IMR-90 (cell line): ENCODE results near the gene PIK3R5. TPM values are rescaled to one million over a fixed set of nuclear protein-coding genes. Genes with fewer than 3 reads are reported as not detected.
"Not testable (repeated sequence)": the region's sequence is repeated elsewhere in the genome, so short reads cannot be mapped to it uniquely, and the experiment has no call there.

Experiments
- ATAC-seq: fragments of 200-7000 bp; cut with Tn5 transposase; 2 replicates; pipeline ENCODE4 v1.9.1; 2020; ENCODE audit warnings: low read depth, mild to moderate bottlenecking, moderate library complexity
- BruUV-seq: library from RNA; stranded (reverse); fragments of 400-500 nt; replicated peaks from 2 replicates; lab custom pipeline; 2021; lab: Mats Ljungman, UMichigan
- CTCF ChIA-PET: fragments of 300-600 bp; formaldehyde crosslinking; extraction: SDS; loops from one replicate; lab custom pipeline; 2021; ENCODE audit warnings: antibody characterized with exemption; lab: Yijun Ruan, JAX
- POLR2A ChIA-PET: fragments of 300-600 bp; sonication (Branson Sonifier 250); formaldehyde crosslinking; loops from one replicate; lab custom pipeline; 2022; ENCODE audit warnings: antibody characterized with exemption; ENCODE audit not compliant: unreplicated experiment; lab: Charles Lee
- DNase-seq: peaks from one replicate; pipeline ENCODE4 v3.0.0; 2013
- H2AFZ ChIP-seq: replicated peaks from 2 replicates; pipeline ENCODE3; 2013; ENCODE audit warnings: low read length, mild to moderate bottlenecking; ENCODE audit not compliant: poor library complexity
- H2AK5ac ChIP-seq: 2 replicates; pipeline ENCODE4 v1.6.1; 2013; ENCODE audit warnings: low read depth, low read length, inconsistent platforms
- H2AK9ac ChIP-seq: replicated peaks from 2 replicates; pipeline ENCODE3; 2013; ENCODE audit warnings: mild to moderate bottlenecking, low read depth, low read length, moderate library complexity; ENCODE audit not compliant: poor library complexity
- H2BK120ac ChIP-seq: 2 replicates; pipeline ENCODE4 v1.6.1; 2013; ENCODE audit warnings: low read depth, low read length, inconsistent platforms
- H2BK15ac ChIP-seq: 3 replicates; pipeline ENCODE4 v1.6.1; 2013; ENCODE audit warnings: low read depth, low read length, inconsistent platforms
- H2BK20ac ChIP-seq: 2 replicates; pipeline ENCODE4 v1.6.1; 2013; ENCODE audit warnings: low read depth, mild to moderate bottlenecking, inconsistent platforms, low read length, moderate library complexity
- H2BK5ac ChIP-seq: 2 replicates; pipeline ENCODE4 v1.6.1; 2013; ENCODE audit warnings: mild to moderate bottlenecking, low read depth, low read length, inconsistent platforms; ENCODE audit not compliant: poor library complexity, severe bottlenecking
- H3K14ac ChIP-seq: replicated peaks from 2 replicates; pipeline ENCODE4 v1.6.1; 2013; ENCODE audit warnings: low read depth, low read length, inconsistent platforms
- H3K18ac ChIP-seq: 2 replicates; pipeline ENCODE4 v1.6.1; 2013; ENCODE audit warnings: low read depth, low read length, control low read depth
- H3K23ac ChIP-seq: 2 replicates; pipeline ENCODE4 v1.6.1; 2013; ENCODE audit warnings: low read depth, low read length, inconsistent platforms
- H3K27ac ChIP-seq: 2 replicates; pipeline ENCODE4 v1.5.1; 2013; ENCODE audit warnings: mild to moderate bottlenecking, control low read depth, low read length; ENCODE audit not compliant: insufficient read depth
- H3K27me3 ChIP-seq: 2 replicates; pipeline ENCODE4 v1.6.1; 2013; ENCODE audit warnings: low read length; ENCODE audit not compliant: control insufficient read depth, insufficient read depth
- H3K36me3 ChIP-seq: 2 replicates; pipeline ENCODE4 v1.6.1; 2013; ENCODE audit warnings: low read length, mixed read lengths; ENCODE audit not compliant: control insufficient read depth, insufficient read depth
- H3K4ac ChIP-seq: 2 replicates; pipeline ENCODE4 v1.6.1; 2013; ENCODE audit warnings: low read depth, low read length, inconsistent platforms
- H3K4me1 ChIP-seq: 2 replicates; pipeline ENCODE4 v1.6.1; 2013; ENCODE audit warnings: low read length, mixed read lengths; ENCODE audit not compliant: control insufficient read depth, insufficient read depth
- H3K4me2 ChIP-seq: 2 replicates; pipeline ENCODE4 v1.6.1; 2013; ENCODE audit warnings: low read depth, mild to moderate bottlenecking, control low read depth, low read length, moderate library complexity
- H3K4me3 ChIP-seq: 2 replicates; pipeline ENCODE4 v1.5.1; 2013; ENCODE audit warnings: low read depth, mild to moderate bottlenecking, control low read depth, low read length, moderate library complexity; ENCODE audit not compliant: insufficient read depth
- H3K56ac ChIP-seq: 2 replicates; pipeline ENCODE4 v1.6.1; 2013; ENCODE audit warnings: low read length, inconsistent platforms; ENCODE audit not compliant: insufficient read depth; ENCODE audit errors: extremely low read depth
- H3K79me1 ChIP-seq, 2 experiments: 2 replicates each; pipeline ENCODE4 v1.6.1; 2013; ENCODE audit warnings: low read length in 2 of 2, inconsistent platforms in 1 of 2, low read depth in 1 of 2
- H3K9ac ChIP-seq: 2 replicates; pipeline ENCODE4 v1.6.1; 2013; ENCODE audit warnings: low read depth, low read length, control low read depth
- H3K9me1 ChIP-seq: 2 replicates; pipeline ENCODE4 v1.6.1; 2013; ENCODE audit warnings: low read length, inconsistent platforms; ENCODE audit not compliant: insufficient read depth
- H3K9me3 ChIP-seq: 2 replicates; pipeline ENCODE4 v1.6.1; 2013; ENCODE audit warnings: low read length; ENCODE audit not compliant: control insufficient read depth, insufficient read depth
- H4K20me1 ChIP-seq: 2 replicates; pipeline ENCODE4 v1.6.1; 2013; ENCODE audit warnings: low read length, inconsistent platforms; ENCODE audit not compliant: insufficient read depth
- H4K5ac ChIP-seq: 2 replicates; pipeline ENCODE4 v1.6.1; 2013; ENCODE audit warnings: mild to moderate bottlenecking, low read depth, low read length, control low read depth
- H4K8ac ChIP-seq, 2 experiments: 2 replicates each; pipeline ENCODE4 v1.6.1; 2013; ENCODE audit warnings: low read depth in 2 of 2, low read length in 2 of 2, control low read depth in 1 of 2, inconsistent platforms in 1 of 2
- H4K91ac ChIP-seq: 2 replicates; pipeline ENCODE4 v1.6.1; 2013; ENCODE audit warnings: low read depth, low read length, inconsistent platforms; ENCODE audit not compliant: insufficient read depth
- WGBS, 2 experiments: methylation state at CpG; one replicate each; pipeline versions ENCODE4 v1.1.5 to v1.1.7; 2013; ENCODE audit warnings: missing lambda C conversion rate in 2 of 2; ENCODE audit not compliant: insufficient read length in 1 of 2; ENCODE audit errors: extremely low coverage in 2 of 2; 5-methylcytosine and 5-hydroxymethylcytosine counted together
- dilution Hi-C: fragments of 300-500 bp; cut with HindIII; formaldehyde crosslinking; loops from one replicate; pipeline ENCODE4 v1.14.3; 2018; ENCODE audit warnings: low sequenced_read_pairs; ENCODE audit not compliant: unreplicated experiment
- in situ Hi-C: fragments of 300-500 bp; cut with MboI; formaldehyde crosslinking; loops from 3 replicates; pipeline ENCODE4 v1.14.3; 2019; ENCODE audit warnings: low sequenced_read_pairs, inconsistent platforms, mixed read lengths
- intact Hi-C: fragments of 100-400 bp; cut with micrococcal nuclease; formaldehyde crosslinking; loops from 2 replicates; pipeline ENCODE4 v1.10.0; 2022
- polyA plus RNA-seq, 3 experiments: library from polyadenylated mRNA; depleted of rRNA; stranded (reverse); fragments of >200 nt; gene quantifications; 2 replicates each; pipeline ENCODE4 v1.2.3, GENCODE V29; 2012; ENCODE audit warnings: low replicate concordance in 1 of 3
- total RNA-seq: library from RNA; depleted of rRNA; stranded (reverse); fragments of >200 nt; gene quantifications from 2 replicates; pipeline ENCODE4 v1.2.3, GENCODE V29; 2012

PIK3R5 gene
- total and polyA plus RNA-seq, 2 of the 4 experiments (the other 2 are of a cell fraction), result not detected

- H2BK5ac ChIP-seq, H4K8ac ChIP-seq, H3K14ac ChIP-seq, ATAC-seq, H3K4me1 ChIP-seq, BruUV-seq, H2AFZ ChIP-seq, H2BK15ac ChIP-seq, H3K4me2 ChIP-seq, H3K27ac ChIP-seq, H4K5ac ChIP-seq, H2BK20ac ChIP-seq, H4K91ac ChIP-seq, H2AK9ac ChIP-seq, H3K79me1 ChIP-seq, dilution Hi-C loops, H3K18ac ChIP-seq, H3K23ac ChIP-seq, H2BK120ac ChIP-seq, H3K4ac ChIP-seq, H4K20me1 ChIP-seq, H3K9me1 ChIP-seq, H3K9me3 ChIP-seq, H3K56ac ChIP-seq, H3K27me3 ChIP-seq, H3K4me3 ChIP-seq, CTCF ChIA-PET, intact Hi-C loops, H3K9ac ChIP-seq, in situ Hi-C loops, DNase-seq, H3K36me3 ChIP-seq, POLR2A ChIA-PET, H2AK5ac ChIP-seq: not testable (repeated sequence)
- WGBS, 2 experiments, result 100% methylated on average over 2 of the region's 30 CpGs; no CpG with 5 or more reads in 1 of the 2 experiments
Measured at GRCh38 chr17:8885163-8885966, 80.1 kb downstream of the PIK3R5 start.
